RWPE1 (cell line): ENCODE results near the gene DDHD1.
A peak's percentile ranks its signal among the peaks of the same experiment; 100 is the strongest.

Source experiments
- CTCF ChIA-PET: fragments of 350-600 bp; sonication (Branson Sonifier 250); formaldehyde crosslinking; extraction: SDS; loops from one replicate; lab custom pipeline; 2021; lab: Yijun Ruan, JAX
- POLR2A ChIA-PET: fragments of 400-600 bp; formaldehyde crosslinking; extraction: SDS; loops from one replicate; lab custom pipeline; 2020; ENCODE audit warnings: antibody characterized with exemption; ENCODE audit not compliant: low non-redundant PET; lab: Yijun Ruan, JAX
- DNase-seq: peaks from one replicate; pipeline ENCODE4 v3.0.0; 2012; ENCODE audit warnings: low spot score
- H3K27ac ChIP-seq: fragments of 450-650 bp; 2 replicates; pipeline ENCODE4 v1.5.1; 2017
- CTCF ChIP-seq: fragments of 450-650 bp; conservative IDR thresholded peaks from 2 replicates; pipeline ENCODE4 v1.5.1; 2017; ENCODE audit warnings: low read depth, mild to moderate bottlenecking

Gene DDHD1

GRCh38 chr14:53017837-53018236, 135.3 kb downstream of the DDHD1 start:
- TF ChIP-seq CTCF, result no peak
- CTCF ChIA-PET, result no interaction called here
- H3K27ac ChIP-seq, result no peak overlapping the region
- DNase-seq, result no peak
- POLR2A ChIA-PET, result no interaction called here

GRCh38 chr14:53016919-53017318, 136.2 kb downstream of the DDHD1 start:
- POLR2A ChIA-PET, result no interaction called here
- CTCF ChIA-PET, result interaction anchor here (0.6 kb wide), 1 partner anchor 62 kb away, joined by 3 read pairs; no protein-coding TSS in a partner anchor
- DNase-seq, result no peak
- no peak overlapping the region for H3K27ac ChIP-seq
- no peak for TF ChIP-seq CTCF

DNA sequence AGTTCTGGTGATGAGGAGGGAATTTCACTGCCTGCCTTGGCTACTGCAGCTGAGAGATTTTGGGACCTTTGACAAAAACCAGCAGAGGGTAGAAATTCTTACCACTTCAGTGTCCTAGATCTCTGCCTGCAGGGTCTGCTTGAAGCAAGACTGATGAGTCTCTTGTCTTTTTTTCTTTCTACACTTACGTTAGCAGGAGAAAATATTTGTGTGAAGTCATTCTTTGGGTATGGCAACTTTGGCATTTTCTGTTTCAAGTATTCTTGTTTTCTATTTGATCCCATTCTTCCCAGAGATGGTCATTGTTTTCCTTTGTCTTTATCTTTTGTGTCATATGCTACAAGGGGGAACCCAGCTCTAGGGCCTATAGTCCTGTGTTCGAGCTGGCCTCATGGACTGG, 136.6 kb downstream of the DDHD1 start:
- no peak overlapping the region for H3K27ac ChIP-seq
- ChIA-PET POLR2A (no interaction called here), CTCF (interaction anchor here (0.6 kb wide), 1 partner anchor 62 kb away, joined by 3 read pairs; no protein-coding TSS in a partner anchor)
- DNase-seq, result no peak
- no peak for TF ChIP-seq CTCF

GRCh38 chr14:53011053-53011462, 142.1 kb downstream of the DDHD1 start:
- TF ChIP-seq CTCF, result no peak
- peak overlapping the region; percentile 91 for H3K27ac ChIP-seq
- ChIA-PET POLR2A (no interaction called here), CTCF (no interaction called here)
- peak; percentile 83 for DNase-seq

- DNase-seq, result no peak
- POLR2A ChIA-PET, result no interaction called here
- TF ChIP-seq CTCF, result no peak
- peak overlapping the region; percentile 91 for H3K27ac ChIP-seq
- CTCF ChIA-PET, result no interaction called here
Observed at GRCh38 chr14:53010193-53011040, 142.7 kb downstream of the DDHD1 start.

GRCh38 chr14:53006931-53007562, 146.1 kb downstream of the DDHD1 start:
- no peak for DNase-seq
- no peak overlapping the region for H3K27ac ChIP-seq
- POLR2A ChIA-PET, result no interaction called here
- TF ChIP-seq CTCF, result no peak
- CTCF ChIA-PET, result no interaction called here
